ENCODE data around the gene RNF121.

DNA sequence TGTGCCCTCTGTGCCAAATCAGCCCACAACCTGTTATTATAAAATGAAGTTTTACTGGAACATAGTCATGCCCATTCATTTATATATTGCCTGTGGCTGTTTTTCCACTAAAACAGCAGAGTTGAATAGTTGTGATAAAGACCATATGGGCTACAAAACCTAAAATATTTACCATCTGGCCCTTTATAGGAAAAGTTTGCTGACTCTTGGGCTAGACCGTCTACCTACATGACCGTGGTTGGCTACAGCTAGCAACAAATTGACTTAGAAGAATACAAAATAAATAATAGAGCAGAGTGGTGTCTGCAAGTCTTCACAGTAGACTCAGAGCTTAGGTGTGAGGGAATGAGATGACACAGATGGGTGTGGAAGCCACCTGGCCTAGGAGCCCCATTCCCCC, 58.7 kb downstream of the RNF121 start:
- TF ChIP-seq, protein P1, sequence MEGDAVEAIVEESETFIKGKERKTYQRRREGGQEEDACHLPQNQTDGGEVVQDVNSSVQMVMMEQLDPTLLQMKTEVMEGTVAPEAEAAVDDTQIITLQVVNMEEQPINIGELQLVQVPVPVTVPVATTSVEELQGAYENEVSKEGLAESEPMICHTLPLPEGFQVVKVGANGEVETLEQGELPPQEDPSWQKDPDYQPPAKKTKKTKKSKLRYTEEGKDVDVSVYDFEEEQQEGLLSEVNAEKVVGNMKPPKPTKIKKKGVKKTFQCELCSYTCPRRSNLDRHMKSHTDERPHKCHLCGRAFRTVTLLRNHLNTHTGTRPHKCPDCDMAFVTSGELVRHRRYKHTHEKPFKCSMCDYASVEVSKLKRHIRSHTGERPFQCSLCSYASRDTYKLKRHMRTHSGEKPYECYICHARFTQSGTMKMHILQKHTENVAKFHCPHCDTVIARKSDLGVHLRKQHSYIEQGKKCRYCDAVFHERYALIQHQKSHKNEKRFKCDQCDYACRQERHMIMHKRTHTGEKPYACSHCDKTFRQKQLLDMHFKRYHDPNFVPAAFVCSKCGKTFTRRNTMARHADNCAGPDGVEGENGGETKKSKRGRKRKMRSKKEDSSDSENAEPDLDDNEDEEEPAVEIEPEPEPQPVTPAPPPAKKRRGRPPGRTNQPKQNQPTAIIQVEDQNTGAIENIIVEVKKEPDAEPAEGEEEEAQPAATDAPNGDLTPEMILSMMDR (IDR thresholded peaks at IDR 0.05), result no peak
- TF ChIP-seq POLR2A (IDR thresholded peaks at IDR 0.05) (no peak), EP300 (IDR thresholded peaks at IDR 0.05) (no peak), POLR2AphosphoS5 (IDR thresholded peaks at IDR 0.05) (no peak)

All from upper lobe of left lung (tissue), 4 donors.